OCI-LY7 (cell line): Measurements from ENCODE around the gene TMC5. TPM values are rescaled to one million over a fixed set of nuclear protein-coding genes. Genes with fewer than 3 reads are reported as not detected.

Experiments
- BruUV-seq: library from RNA; stranded (reverse); fragments of 400-500 nt; replicated peaks from 2 replicates; lab custom pipeline; 2021; lab: Mats Ljungman, UMichigan
- CTCF ChIA-PET: fragments of 300-600 bp; sonication (Branson Sonifier 250); formaldehyde crosslinking; loops from one replicate; lab custom pipeline; 2022; ENCODE audit warnings: antibody characterized with exemption; ENCODE audit not compliant: unreplicated experiment; lab: Charles Lee
- POLR2A ChIA-PET: fragments of 300-600 bp; sonication (Branson Sonifier 250); formaldehyde crosslinking; loops from one replicate; lab custom pipeline; 2022; ENCODE audit warnings: antibody characterized with exemption; lab: Charles Lee
- DNase-seq: peaks from one replicate; pipeline ENCODE4 v3.0.0-alpha.2; 2015; ENCODE audit warnings: low spot score
- H2AFZ ChIP-seq: fragments of 200-600 bp; sonication (generic), shearing (Covaris generic); 2 replicates; pipeline ENCODE4 v1.6.1; 2014; ENCODE audit warnings: mild to moderate bottlenecking, antibody characterized with exemption, low read length, moderate library complexity
- H3K27ac ChIP-seq: fragments of 200-600 bp; sonication (generic); 2 replicates; pipeline ENCODE4 v1.5.1; 2014; ENCODE audit warnings: mixed run types, low read depth, mild to moderate bottlenecking, moderate library complexity, low read length, inconsistent platforms; ENCODE audit not compliant: poor library complexity, severe bottlenecking
- H3K36me3 ChIP-seq: fragments of 200-600 bp; sonication (generic); 2 replicates; pipeline ENCODE4 v1.6.1; 2014; ENCODE audit warnings: mild to moderate bottlenecking, antibody characterized with exemption, low read length, moderate library complexity, mixed read lengths; ENCODE audit not compliant: insufficient read depth
- H3K4me1 ChIP-seq: fragments of 200-600 bp; sonication (generic); 2 replicates; pipeline ENCODE4 v1.5.1; 2014; ENCODE audit warnings: mild to moderate bottlenecking, low read length; ENCODE audit not compliant: insufficient read depth, poor library complexity, severe bottlenecking
- H3K4me2 ChIP-seq: fragments of 200-600 bp; sonication (generic); 2 replicates; pipeline ENCODE4 v1.6.1; 2014; ENCODE audit warnings: mild to moderate bottlenecking, low read length
- H3K4me3 ChIP-seq: fragments of 200-600 bp; sonication (generic); 2 replicates; pipeline ENCODE4 v1.5.1; 2014; ENCODE audit warnings: mild to moderate bottlenecking, low read depth, low read length; ENCODE audit not compliant: poor library complexity, severe bottlenecking
- H3K79me2 ChIP-seq: fragments of 200-600 bp; sonication (generic); 2 replicates; pipeline ENCODE4 v1.6.1; 2016; ENCODE audit warnings: low read depth, mild to moderate bottlenecking, low read length, moderate library complexity, mixed read lengths; ENCODE audit not compliant: insufficient read depth
- H3K9me2 ChIP-seq: fragments of 200-600 bp; sonication (generic); 2 replicates; pipeline ENCODE4 v1.6.1; 2016; ENCODE audit warnings: mild to moderate bottlenecking, low read length, mixed read lengths; ENCODE audit not compliant: insufficient read depth
- H3K9me3 ChIP-seq: fragments of 200-600 bp; sonication (generic); 2 replicates; pipeline ENCODE4 v1.6.1; 2014; ENCODE audit warnings: mild to moderate bottlenecking, mixed run types, low read length, mixed read lengths
- H4K20me1 ChIP-seq: fragments of 200-600 bp; sonication (generic); 2 replicates; pipeline ENCODE4 v1.6.1; 2014; ENCODE audit warnings: mild to moderate bottlenecking, antibody characterized with exemption, low read length, moderate library complexity, mixed read lengths; ENCODE audit not compliant: insufficient read depth
- EZH2phosphoT487 ChIP-seq: fragments of 200-600 bp; sonication (generic); IDR thresholded peaks from 2 replicates; pipeline ENCODE4 v1.6.1; 2018; ENCODE audit warnings: low read depth, borderline replicate concordance, mild to moderate bottlenecking, mixed run types, antibody characterized with exemption, low read length, moderate library complexity, mixed read lengths
- intact Hi-C: fragments of 100-400 bp; cut with micrococcal nuclease; formaldehyde crosslinking; loops from one replicate; pipeline ENCODE4 v1.10.0; 2022; ENCODE audit not compliant: unreplicated experiment
- total RNA-seq, 2 experiments: library from RNA; depleted of rRNA in 1 of 2; stranded (reverse); fragments of >200 nt in 1 of 2; shearing (Covaris generic) in 1 of 2; gene quantifications; 2 replicates each; pipeline ENCODE4 v1.2.3, GENCODE V29; 2014 to 2022
- TF ChIP-seq, protein P1 (sequence below): fragments of 200-600 bp; sonication (generic); conservative IDR thresholded peaks from 2 replicates; pipeline ENCODE4 v1.5.1; 2014; ENCODE audit warnings: mild to moderate bottlenecking, antibody characterized with exemption, low read length, moderate library complexity, mixed read lengths

Gene TMC5
- total RNA-seq, 2 experiments from 2014 or later: not detected

GRCh38 chr16:19502395-19503131 lies 84.9 kb downstream of the TMC5 start:
- peak; percentile 73 for DNase-seq
- H3K4me3 ChIP-seq: no peak overlapping the region
- peaks cover 76% of the 10 kb centered on the region for H3K36me3 ChIP-seq
- intact Hi-C loops: loop anchor here (1.0 kb wide), 2 partner anchors 113 to 416 kb away; no protein-coding TSS in a partner anchor
- BruUV-seq: TSS peak; percentile 41
- H3K79me2 ChIP-seq: no peaks in the 10 kb centered on the region
- H3K27ac ChIP-seq: no peak overlapping the region
- H3K4me1 ChIP-seq: no peaks in the 10 kb centered on the region
- ChIA-PET POLR2A (interaction anchor here (0.6 to 1.1 kb wide), 2 partner anchors 11 to 361 kb away, joined by 3 to 7 read pairs; no protein-coding TSS in a partner anchor), CTCF (interaction anchor here (0.5 kb wide), 1 partner anchor 442 kb away, joined by 3 read pairs; no protein-coding TSS in a partner anchor)
- H3K4me2 ChIP-seq: no peak overlapping the region
- no peak overlapping the region for H2AFZ ChIP-seq
- H3K9me2 ChIP-seq: no peaks in the 10 kb centered on the region
- H3K9me3 ChIP-seq: no peaks in the 10 kb centered on the region
- no peaks in the 10 kb centered on the region for H4K20me1 ChIP-seq
- TF ChIP-seq, protein P1, sequence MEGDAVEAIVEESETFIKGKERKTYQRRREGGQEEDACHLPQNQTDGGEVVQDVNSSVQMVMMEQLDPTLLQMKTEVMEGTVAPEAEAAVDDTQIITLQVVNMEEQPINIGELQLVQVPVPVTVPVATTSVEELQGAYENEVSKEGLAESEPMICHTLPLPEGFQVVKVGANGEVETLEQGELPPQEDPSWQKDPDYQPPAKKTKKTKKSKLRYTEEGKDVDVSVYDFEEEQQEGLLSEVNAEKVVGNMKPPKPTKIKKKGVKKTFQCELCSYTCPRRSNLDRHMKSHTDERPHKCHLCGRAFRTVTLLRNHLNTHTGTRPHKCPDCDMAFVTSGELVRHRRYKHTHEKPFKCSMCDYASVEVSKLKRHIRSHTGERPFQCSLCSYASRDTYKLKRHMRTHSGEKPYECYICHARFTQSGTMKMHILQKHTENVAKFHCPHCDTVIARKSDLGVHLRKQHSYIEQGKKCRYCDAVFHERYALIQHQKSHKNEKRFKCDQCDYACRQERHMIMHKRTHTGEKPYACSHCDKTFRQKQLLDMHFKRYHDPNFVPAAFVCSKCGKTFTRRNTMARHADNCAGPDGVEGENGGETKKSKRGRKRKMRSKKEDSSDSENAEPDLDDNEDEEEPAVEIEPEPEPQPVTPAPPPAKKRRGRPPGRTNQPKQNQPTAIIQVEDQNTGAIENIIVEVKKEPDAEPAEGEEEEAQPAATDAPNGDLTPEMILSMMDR: peak; percentile 90
- TF ChIP-seq EZH2phosphoT487: no peak

GRCh38 chr16:19503461-19504075 lies 85.9 kb downstream of the TMC5 start:
- Histone ChIP-seq H4K20me1 (no peaks in the 10 kb centered on the region), H3K4me2 (no peak overlapping the region), H3K4me3 (no peak overlapping the region), H3K79me2 (no peaks in the 10 kb centered on the region), H3K4me1 (no peaks in the 10 kb centered on the region), H2AFZ (no peak overlapping the region), H3K36me3 (peaks cover 80% of the 10 kb centered on the region), H3K9me3 (no peaks in the 10 kb centered on the region), H3K9me2 (no peaks in the 10 kb centered on the region), H3K27ac (no peak overlapping the region)
- no TSS peak for BruUV-seq
- TF ChIP-seq EZH2phosphoT487: no peak
- TF ChIP-seq, protein P1: no peak
- POLR2A ChIA-PET: no interaction called here
- intact Hi-C loops: no loop called here
- no peak for DNase-seq
- CTCF ChIA-PET: no interaction called here
